K562 (cell line): Measurements from ENCODE around the gene PI4K2A. TPM values are rescaled to one million over a fixed set of nuclear protein-coding genes. Genes with fewer than 3 reads are reported as not detected.

Experiments used
- BDP1 ChIP-seq: IDR thresholded peaks from 3 replicates; pipeline ENCODE4 v1.6.1; 2011; ENCODE audit not compliant: insufficient read length, insufficient read depth
- BHLHE40 ChIP-seq: IDR thresholded peaks from 2 replicates; pipeline ENCODE4 v1.6.1; 2011; ENCODE audit warnings: low read length, improper control_type of control experiment
- BRCA1 ChIP-seq, 2 experiments: fragments of 450-650 bp in 1 of 2; sonication (generic) in 1 of 2; formaldehyde crosslinking in 1 of 2; IDR thresholded peaks; 2 replicates each; pipeline versions ENCODE4 v1.5.0 to v1.6.1; 2017 to 2020; ENCODE audit warnings: mild to moderate bottlenecking in 1 of 2, missing genetic modification reagents in 1 of 2
- CEBPG ChIP-seq, 3 experiments: fragments of 200-800 bp in 1 of 3; sonication (Bioruptor generic) in 1 of 3; sonication (generic) in 1 of 3; formaldehyde crosslinking in 1 of 3; IDR thresholded peaks in 2 of 3; conservative IDR thresholded peaks in 1 of 3; 2 replicates each; pipeline versions ENCODE4 v1.6.1 to v1.8.0; 2016 to 2022; ENCODE audit warnings: missing compliant biosample characterization in 2 of 3, missing genetic modification characterization in 2 of 3, mild to moderate bottlenecking in 1 of 3, missing genetic modification reagents in 1 of 3
- CXXC5 ChIP-seq: fragments of 250-450 bp; sonication (Bioruptor Pico); IDR thresholded peaks from 2 replicates; pipeline ENCODE4 v1.8.0; 2022; ENCODE audit warnings: inconsistent platforms, mild to moderate bottlenecking, moderate library complexity
- JUND ChIP-seq, 2 experiments: IDR thresholded peaks; 2 replicates in 1 of 2; 3 replicates in 1 of 2; pipeline ENCODE4 v1.6.1; 2011; ENCODE audit warnings: borderline replicate concordance in 2 of 2, low read depth in 2 of 2, low read length in 2 of 2, improper control_type of control experiment in 1 of 2, missing biosample characterization in 1 of 2, missing genetic modification characterization in 1 of 2, missing genetic modification reagents in 1 of 2
- LEF1 ChIP-seq: fragments of 450-650 bp; IDR thresholded peaks from 2 replicates; pipeline ENCODE4 v1.6.1; 2016; ENCODE audit warnings: mild to moderate bottlenecking
- MEF2D ChIP-seq: conservative IDR thresholded peaks from 2 replicates; pipeline ENCODE4 v1.6.1; 2016; ENCODE audit warnings: low read depth, missing genetic modification characterization, missing compliant biosample characterization
- NFATC3 ChIP-seq: fragments of 450-650 bp; IDR thresholded peaks from 2 replicates; pipeline ENCODE4 v1.6.1; 2017; ENCODE audit warnings: mild to moderate bottlenecking
- RERE ChIP-seq: sonication (generic); formaldehyde crosslinking; IDR thresholded peaks from 2 replicates; pipeline ENCODE4 v1.8.0; 2023; ENCODE audit warnings: missing genetic modification reagents, mild to moderate bottlenecking, borderline replicate concordance
- SREBF2 ChIP-seq: sonication (generic); formaldehyde crosslinking; IDR thresholded peaks from 2 replicates; pipeline ENCODE4 v1.4.0; 2020; ENCODE audit warnings: mild to moderate bottlenecking, missing genetic modification reagents
- TAF7 ChIP-seq: fragments of 450-650 bp; IDR thresholded peaks from 2 replicates; pipeline ENCODE4 v1.6.1; 2016; ENCODE audit warnings: missing genetic modification characterization, missing compliant biosample characterization
- ZBTB12 ChIP-seq: fragments of 250-450 bp; sonication (Bioruptor Pico); IDR thresholded peaks from 2 replicates; pipeline ENCODE4 v1.4.0; 2020
- ZBTB26 ChIP-seq: fragments of 450-650 bp; formaldehyde crosslinking; IDR thresholded peaks from 2 replicates; pipeline ENCODE4 v1.4.0; 2022; ENCODE audit warnings: missing genetic modification characterization
- ZBTB5 ChIP-seq: fragments of 450-650 bp; IDR thresholded peaks from 2 replicates; pipeline ENCODE4 v1.6.1; 2017; ENCODE audit warnings: antibody characterized with exemption
- ZNF316 ChIP-seq: fragments of 450-650 bp; IDR thresholded peaks from 2 replicates; pipeline ENCODE4 v1.6.1; 2016
- ZNF75A ChIP-seq: fragments of 450-650 bp; formaldehyde crosslinking; IDR thresholded peaks from 2 replicates; pipeline ENCODE4 v1.4.0; 2020; ENCODE audit warnings: mild to moderate bottlenecking
- polyA plus RNA-seq, 8 experiments: library from polyadenylated mRNA; depleted of rRNA in 4 of 8; stranded (reverse) in 5 of 8; unstranded in 3 of 8; fragments of >200 nt; fragmentation: Nextera tagmentation in 2 of 8; fragmentation: Illumina TruSeq in 1 of 8; extraction: Ambion mirVana in 2 of 8; extraction: Trizol in 1 of 8; gene quantifications; 2 replicates each; pipeline versions ENCODE4 v1.2.1 to v1.2.3, GENCODE V29; 2011 to 2014; ENCODE audit warnings: inconsistent platforms in 1 of 8, missing spikeins in 1 of 8
- total RNA-seq, 7 experiments: library from RNA; depleted of rRNA in 6 of 7; stranded (reverse); fragments of >200 nt in 6 of 7; fragmentation: Illumina TruSeq in 2 of 7; extraction: Trizol in 2 of 7; gene quantifications; 2 replicates each; pipeline versions ENCODE4 v1.2.1 to v1.2.3, GENCODE V29; 2011 to 2021; ENCODE audit warnings: low replicate concordance in 1 of 7

PI4K2A gene
- total and polyA plus RNA-seq, 9 of the 15 experiments (the other 6 are each of a cell fraction or from before 2014, with no cell fraction given) = 4.4 to 28.4 (median 16.5) TPM

- no peak for TF ChIP-seq CEBPG (CRISPR knock-in tag; IDR thresholded peaks at IDR 0.05)
- TF ChIP-seq CEBPG (tag; conservative IDR thresholded peaks at IDR 0.05 in 1 of 2, IDR thresholded peaks at IDR 0.05 in 1 of 2) = no peak
- TF ChIP-seq NFATC3 = no peak
- no peak for TF ChIP-seq SREBF2 (CRISPR knock-in tag)
- TF ChIP-seq BHLHE40 = no peak
- peak; percentile 86 for TF ChIP-seq JUND (IDR thresholded peaks at IDR 0.05; ENCODE audit: borderline replicate concordance, low read depth, low read length)
- peak; percentile 66; the same call in 2 of the 3 replicates for TF ChIP-seq JUND (tag; IDR thresholded peaks at IDR 0.05; ENCODE audit: borderline replicate concordance, low read depth, low read length)
- TF ChIP-seq RERE (CRISPR knock-in tag) = no peak
- TF ChIP-seq ZBTB12 (CRISPR knock-in tag) = no peak
- no peak for TF ChIP-seq TAF7 (tag)
- TF ChIP-seq ZBTB26 = no peak
- TF ChIP-seq BDP1 = no peak
- TF ChIP-seq CXXC5 (CRISPR knock-in tag) = no peak
- no peak for TF ChIP-seq BRCA1 (IDR thresholded peaks at IDR 0.05)
- no peak for TF ChIP-seq BRCA1 (CRISPR knock-in tag; IDR thresholded peaks at IDR 0.05)
- TF ChIP-seq LEF1 = peak; percentile 55; the same call in 1 of the 2 replicates
- TF ChIP-seq ZBTB5 = no peak
- TF ChIP-seq MEF2D (tag) = no peak
- TF ChIP-seq ZNF316 = no peak
- no peak for TF ChIP-seq ZNF75A
Observed at GRCh38 chr10:97648562-97649404, 8.3 kb downstream of the PI4K2A start (continued).
